ENCODE data around the gene FCN2. TPM values are rescaled to one million over a fixed set of nuclear protein-coding genes. Genes with fewer than 3 reads are reported as not detected.

Gene FCN2
- total RNA-seq, 2 experiments from 2014 or later, result not detected

- CTCF ChIA-PET (ENCODE audit: unreplicated experiment), result no interaction called here
Measured at GRCh38 chr9:134895567-134895907, 14.9 kb downstream of the FCN2 start.

GRCh38 chr9:134895908-134896833, 15.6 kb downstream of the FCN2 start:
- Histone ChIP-seq H4K20me1 (ENCODE audit: insufficient read depth, low read length) (no peaks in the 10 kb centered on the region), H2AFZ (ENCODE audit: low read length) (no peak overlapping the region), H3K27ac (ENCODE audit: low read depth, low read length, poor library complexity, severe bottlenecking) (no peak overlapping the region), H3K9me2 (ENCODE audit: insufficient read depth, low read length) (no peaks in the 10 kb centered on the region), H3K4me1 (ENCODE audit: insufficient read depth, low read length, poor library complexity, severe bottlenecking) (peaks cover 16% of the 10 kb centered on the region), H3K79me2 (ENCODE audit: insufficient read depth, low read depth, low read length) (no peaks in the 10 kb centered on the region), H3K9me3 (ENCODE audit: low read length) (peaks cover 17% of the 10 kb centered on the region; the same call in 1 of the 2 replicates), H3K4me2 (ENCODE audit: low read length) (no peak overlapping the region), H3K4me3 (ENCODE audit: low read depth, low read length, poor library complexity, severe bottlenecking) (no peak overlapping the region), H3K36me3 (ENCODE audit: insufficient read depth, low read length) (no peaks in the 10 kb centered on the region; the same call in 1 of the 2 replicates)
- no peak for TF ChIP-seq CTCF (conservative IDR thresholded peaks at IDR 0.05; ENCODE audit: low read length)
- no peak for TF ChIP-seq EZH2phosphoT487 (IDR thresholded peaks at IDR 0.05; ENCODE audit: borderline replicate concordance, low read depth, low read length)
- BruUV-seq (replicated peaks), result no TSS peak
- DNase-seq (ENCODE audit: low spot score), result no peak
- ChIA-PET POLR2A (interaction anchor here (0.6 kb wide), 1 partner anchor 22 kb away, joined by 3 read pairs; no protein-coding TSS in a partner anchor), CTCF (ENCODE audit: unreplicated experiment) (interaction anchor here (0.6 kb wide), 1 partner anchor 8 kb away, joined by 3 read pairs; no protein-coding TSS in a partner anchor)
- intact Hi-C loops (cut with micrococcal nuclease; ENCODE audit: unreplicated experiment), result no loop called here

More at GRCh38 chr9:134895567-134895907, 14.9 kb downstream of the FCN2 start:
- no TSS peak for BruUV-seq (replicated peaks)
- Histone ChIP-seq H3K9me2 (ENCODE audit: insufficient read depth, low read length) (no peaks in the 10 kb centered on the region), H3K4me1 (ENCODE audit: insufficient read depth, low read length, poor library complexity, severe bottlenecking) (peaks cover 12% of the 10 kb centered on the region), H3K4me2 (ENCODE audit: low read length) (no peak overlapping the region), H4K20me1 (ENCODE audit: insufficient read depth, low read length) (no peaks in the 10 kb centered on the region), H3K9me3 (ENCODE audit: low read length) (peaks cover 17% of the 10 kb centered on the region; the same call in 1 of the 2 replicates), H3K4me3 (ENCODE audit: low read depth, low read length, poor library complexity, severe bottlenecking) (no peak overlapping the region), H3K36me3 (ENCODE audit: insufficient read depth, low read length) (no peaks in the 10 kb centered on the region; the same call in 1 of the 2 replicates), H3K27ac (ENCODE audit: low read depth, low read length, poor library complexity, severe bottlenecking) (no peak overlapping the region), H3K79me2 (ENCODE audit: insufficient read depth, low read depth, low read length) (no peaks in the 10 kb centered on the region), H2AFZ (ENCODE audit: low read length) (no peak overlapping the region)
- intact Hi-C loops (cut with micrococcal nuclease; ENCODE audit: unreplicated experiment), result no loop called here
- DNase-seq (ENCODE audit: low spot score), result no peak
- POLR2A ChIA-PET, result no interaction called here
- TF ChIP-seq CTCF (conservative IDR thresholded peaks at IDR 0.05; ENCODE audit: low read length) (no peak), EZH2phosphoT487 (IDR thresholded peaks at IDR 0.05; ENCODE audit: borderline replicate concordance, low read depth, low read length) (no peak)

Data from OCI-LY7 (cell line).